Fibroblast of the conjunctiva (primary cell): ENCODE data around the gene USH1G.

Experiments
- DNase-seq: peaks from one replicate; pipeline ENCODE4 v3.0.0-alpha.2; 2010; ENCODE audit warnings: low read depth

Gene USH1G

DNA sequence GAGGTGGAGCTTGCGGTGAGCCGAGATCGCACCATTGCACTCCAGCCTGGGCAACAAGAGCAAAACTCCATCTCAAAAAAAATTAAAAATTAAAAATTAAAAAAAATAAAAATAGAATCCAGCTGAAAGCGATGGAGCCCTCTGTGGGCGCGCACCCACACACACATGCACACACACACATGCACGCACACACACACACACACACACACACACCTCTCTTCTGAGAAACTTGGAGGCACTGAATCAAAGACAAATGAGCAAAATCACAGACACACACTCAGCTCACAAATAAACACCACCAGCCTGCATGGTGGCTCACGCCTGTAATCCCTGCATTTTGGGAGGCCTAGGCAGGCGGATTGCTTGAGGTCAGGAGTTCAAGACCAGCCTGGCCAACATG, 20.0 kb downstream of the USH1G start:
- no peak for DNase-seq

DNA sequence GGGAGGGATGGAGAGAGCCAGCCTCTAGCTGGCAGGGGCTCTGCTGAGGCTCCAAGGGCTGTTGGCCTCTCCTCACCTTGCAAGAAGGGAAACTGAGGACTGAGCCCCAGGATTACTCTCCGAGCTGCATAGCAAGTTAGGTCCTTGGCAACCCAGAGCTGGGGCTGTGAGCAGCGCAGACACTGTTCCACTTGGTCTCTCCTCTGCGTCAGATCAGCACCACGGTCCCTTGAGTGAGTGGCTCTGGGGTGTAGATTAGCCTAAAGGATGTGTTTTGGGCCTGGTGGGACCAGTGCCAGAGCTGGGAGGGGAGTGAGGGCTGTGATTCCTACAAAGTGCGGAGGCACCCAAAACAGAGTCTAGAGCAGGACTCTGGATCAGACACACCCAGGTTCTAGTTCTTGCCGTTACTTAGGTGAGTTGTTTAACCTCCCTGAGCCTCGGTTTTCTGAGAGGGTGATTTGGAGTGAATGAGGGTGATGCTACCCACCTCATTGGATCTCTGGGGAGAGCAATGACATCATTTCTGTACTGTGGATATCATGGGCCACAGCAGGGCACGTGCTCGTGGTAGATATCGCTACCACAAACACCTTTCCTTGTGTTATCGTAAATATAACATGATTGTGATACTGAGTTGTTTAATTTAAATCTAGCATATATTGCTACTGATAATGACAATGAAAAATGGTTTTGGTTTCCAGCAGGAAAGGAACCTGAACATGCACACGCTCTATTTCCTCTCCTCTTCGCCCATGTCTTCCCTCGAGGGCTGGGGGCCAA, 21.5 kb downstream of the USH1G start:
- DNase-seq: no peak

DNA sequence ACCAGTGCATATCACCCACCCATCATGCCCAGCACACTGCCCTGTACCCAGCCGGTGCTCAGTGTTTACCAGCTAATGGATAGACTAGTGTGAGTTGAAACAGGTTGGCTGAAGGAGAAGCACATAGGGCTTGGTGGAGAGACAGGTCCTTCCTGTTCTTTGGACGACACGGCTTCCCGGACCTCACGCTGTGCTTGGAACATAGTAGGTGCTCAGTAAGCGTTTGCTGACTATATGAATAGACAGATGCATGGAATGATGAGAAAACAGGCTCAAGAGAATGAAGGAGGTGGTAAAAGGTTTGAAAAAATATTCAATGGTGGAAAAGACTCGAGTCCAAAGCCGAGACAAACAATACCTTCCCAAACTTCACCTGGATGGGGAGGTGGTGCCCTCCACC, 22.8 kb downstream of the USH1G start:
- DNase-seq: no peak

DNA sequence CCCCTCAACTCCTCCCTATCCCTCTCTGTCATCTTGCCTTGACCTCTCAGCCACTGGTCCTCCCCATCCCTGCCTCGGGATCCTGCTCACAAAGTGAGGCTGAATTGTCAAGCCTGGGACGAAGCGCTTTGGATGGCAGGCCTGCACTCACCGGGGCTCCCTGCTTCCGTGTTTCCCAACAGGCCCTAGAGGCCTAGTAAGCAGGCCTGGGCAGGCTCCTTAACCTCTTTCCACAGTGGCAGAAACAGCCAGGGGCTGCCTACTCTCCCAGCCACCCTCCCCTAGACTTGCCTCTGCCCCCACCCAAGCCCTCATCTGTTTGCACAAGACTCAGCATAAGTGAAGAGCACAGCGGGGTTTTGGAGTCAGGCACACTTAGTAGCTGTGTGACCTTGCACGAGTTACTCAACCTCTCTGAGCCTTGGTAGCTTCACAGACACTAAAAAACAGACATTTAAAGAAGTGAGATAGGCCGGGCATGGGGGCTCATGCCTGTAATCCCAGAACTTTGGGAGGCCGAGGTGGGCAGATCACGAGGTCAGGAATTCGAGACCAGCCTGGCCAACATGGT, 24.6 kb downstream of the USH1G start:
- DNase-seq: no peak

DNA sequence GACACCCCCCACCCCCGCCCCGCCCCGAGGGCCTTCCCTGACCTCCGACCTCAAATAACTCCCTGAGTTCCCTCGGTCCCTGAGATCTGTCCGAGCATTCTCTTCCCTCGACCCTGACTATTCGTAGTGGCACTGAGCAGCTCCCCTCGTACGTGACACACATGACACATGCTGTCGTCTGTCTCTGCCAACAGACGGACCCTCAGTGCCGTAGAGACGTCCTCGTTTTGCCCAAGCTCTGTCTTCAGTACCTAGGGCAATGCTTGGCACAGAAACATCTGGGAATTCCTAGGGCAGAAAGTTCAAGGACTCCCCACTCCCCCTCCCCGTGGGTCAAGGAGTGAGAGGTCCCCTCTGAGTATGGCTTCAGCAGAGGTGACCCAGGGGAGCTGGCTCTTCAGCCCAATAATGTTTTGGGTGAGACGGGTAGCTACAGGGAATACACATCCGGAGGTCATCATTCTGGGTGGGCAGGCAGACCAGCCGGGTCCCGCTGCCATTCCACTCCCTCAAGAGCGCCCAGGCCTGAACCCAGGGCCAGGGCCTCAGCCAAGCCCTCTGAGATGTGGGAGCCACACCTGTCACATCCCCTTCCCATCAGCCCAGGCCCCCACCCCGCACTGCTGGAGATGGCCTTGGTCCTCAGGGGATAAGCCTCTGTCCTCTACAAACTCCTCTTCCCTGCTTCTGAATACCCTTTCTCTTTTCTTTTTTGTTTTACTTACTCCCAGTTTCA, 29.0 kb downstream of the USH1G start:
- no peak for DNase-seq

DNA sequence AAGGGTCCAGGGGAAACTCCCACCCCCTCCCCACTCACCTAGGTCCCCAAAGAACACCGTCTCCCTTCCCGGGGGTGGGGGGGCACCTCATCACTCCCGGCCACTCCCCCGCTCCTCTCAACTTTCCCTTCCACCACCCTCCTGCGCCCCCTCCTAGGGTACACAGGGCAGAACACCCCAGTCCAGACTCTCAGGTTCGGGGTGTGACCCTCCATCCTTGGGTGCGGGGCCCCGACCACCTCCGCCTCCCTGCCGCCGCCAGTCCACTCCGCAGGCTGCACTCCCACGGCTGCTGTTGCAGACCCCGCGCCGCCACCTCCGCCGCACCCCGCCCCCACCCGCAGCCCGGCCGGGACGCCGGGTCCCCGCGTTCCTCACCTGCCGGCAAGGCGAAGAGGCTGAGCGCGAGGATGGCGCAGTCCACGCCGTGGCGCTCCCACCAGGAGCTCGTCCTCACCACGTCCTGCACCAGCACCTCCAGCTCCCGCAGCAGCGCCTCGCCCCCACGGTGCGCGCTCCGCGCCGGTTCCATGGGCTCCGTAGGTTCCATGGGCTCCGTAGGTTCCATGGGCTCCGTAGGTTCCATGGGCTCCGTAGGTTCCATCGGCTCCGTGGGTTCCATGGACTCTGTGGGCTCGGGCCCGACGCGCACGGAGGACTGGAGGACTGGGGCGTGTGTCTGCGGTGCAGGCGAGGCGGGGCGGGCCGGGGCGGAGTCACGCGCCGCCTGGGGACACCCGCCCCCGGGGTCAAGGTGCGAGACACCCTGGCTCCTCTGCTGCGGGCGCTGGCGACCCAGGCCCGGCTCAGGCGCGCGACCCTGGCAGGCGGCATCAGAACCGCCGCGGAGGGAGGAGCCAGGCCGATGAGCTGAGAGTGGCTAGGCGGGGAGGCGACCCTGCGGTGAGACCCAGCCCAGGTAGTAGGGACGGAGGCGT, 29.8 kb downstream of the USH1G start, which contains the start of gene FADS6:
TSS of gene FADS6 (minus strand) at position 660 of the 938 bp plus-strand sequence. CDS start at position 622, 38 bp downstream.
- DNase-seq: no peak

DNA sequence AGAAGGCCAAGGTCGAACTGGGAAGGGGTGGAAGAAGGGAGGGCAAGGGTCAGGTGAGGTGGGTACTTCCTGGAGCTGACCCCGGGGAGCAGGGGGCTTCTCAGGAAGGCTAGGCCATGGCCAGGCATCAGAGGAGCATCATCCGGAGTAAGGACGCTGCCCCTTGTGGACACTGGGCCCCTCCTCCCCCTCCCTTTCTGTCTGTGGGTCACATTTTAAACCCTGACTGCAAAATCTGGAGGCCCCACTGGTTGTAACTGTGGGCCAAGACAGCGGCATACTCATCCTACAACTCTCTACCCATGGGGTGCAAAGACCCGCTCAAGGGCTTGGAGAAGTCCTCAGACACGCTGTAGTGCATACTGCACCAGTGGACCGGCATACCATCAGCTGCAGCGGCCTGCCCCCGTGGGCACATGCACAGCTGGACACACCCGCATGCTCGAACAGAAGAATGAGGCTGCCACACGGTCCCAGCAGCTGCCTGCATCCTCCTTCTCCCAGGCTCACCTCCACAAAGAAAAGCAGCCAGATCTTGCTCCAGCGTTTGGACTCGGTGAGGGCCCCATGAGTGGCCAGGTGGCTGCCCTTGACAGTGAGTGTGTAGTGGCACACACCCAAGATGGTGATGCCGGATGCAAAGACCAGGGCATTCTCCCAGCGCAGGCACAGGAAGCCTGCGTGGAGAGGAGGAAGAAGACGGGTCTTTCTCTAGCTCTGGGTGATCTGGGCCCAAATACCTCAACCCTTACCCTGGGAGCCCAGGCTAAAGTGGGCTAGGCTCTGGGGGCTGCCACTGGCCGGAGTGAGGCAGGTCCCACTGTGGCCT, 30.8 kb downstream of the USH1G start:
- no peak for DNase-seq

DNA sequence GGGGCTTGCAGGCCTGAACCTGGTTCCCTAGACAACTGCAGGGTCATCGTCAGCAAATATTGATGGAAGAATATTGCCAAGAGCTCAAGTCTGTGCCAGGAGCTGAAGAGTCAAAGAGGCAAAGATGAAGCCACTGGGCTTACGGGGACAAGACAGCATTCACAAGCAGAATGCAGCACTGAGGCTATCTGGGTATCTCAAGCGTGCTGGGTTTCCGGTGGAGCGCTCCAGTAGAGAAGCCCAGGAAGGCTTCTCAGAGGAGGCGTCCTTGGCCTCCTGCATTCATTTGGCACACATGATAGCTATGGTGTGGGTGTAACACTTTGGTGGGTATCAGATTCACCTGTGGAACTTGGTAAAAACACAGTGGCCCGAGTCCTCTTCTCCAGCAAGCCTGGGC, 32.5 kb downstream of the USH1G start:
- DNase-seq: no peak

DNA sequence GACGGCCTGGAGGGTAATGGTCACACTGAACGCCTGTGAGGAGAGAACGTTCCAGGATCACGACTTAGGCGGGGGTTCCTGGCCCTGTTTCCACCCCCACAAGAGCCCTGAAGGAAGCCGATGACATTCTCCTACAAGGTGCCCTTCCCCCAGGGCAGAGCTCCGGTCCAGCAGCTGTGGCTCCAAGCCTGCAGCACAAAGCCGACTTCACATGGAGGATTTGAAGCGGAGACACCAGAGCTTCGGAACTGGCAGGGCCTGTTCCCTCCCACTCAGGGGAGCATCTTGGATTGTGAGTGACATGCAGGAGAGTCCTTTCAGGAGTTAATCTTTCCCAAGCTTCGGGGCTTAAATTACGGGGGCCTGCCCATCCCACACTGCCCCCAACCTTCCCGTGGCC, 34.6 kb downstream of the USH1G start:
- no peak for DNase-seq

DNA sequence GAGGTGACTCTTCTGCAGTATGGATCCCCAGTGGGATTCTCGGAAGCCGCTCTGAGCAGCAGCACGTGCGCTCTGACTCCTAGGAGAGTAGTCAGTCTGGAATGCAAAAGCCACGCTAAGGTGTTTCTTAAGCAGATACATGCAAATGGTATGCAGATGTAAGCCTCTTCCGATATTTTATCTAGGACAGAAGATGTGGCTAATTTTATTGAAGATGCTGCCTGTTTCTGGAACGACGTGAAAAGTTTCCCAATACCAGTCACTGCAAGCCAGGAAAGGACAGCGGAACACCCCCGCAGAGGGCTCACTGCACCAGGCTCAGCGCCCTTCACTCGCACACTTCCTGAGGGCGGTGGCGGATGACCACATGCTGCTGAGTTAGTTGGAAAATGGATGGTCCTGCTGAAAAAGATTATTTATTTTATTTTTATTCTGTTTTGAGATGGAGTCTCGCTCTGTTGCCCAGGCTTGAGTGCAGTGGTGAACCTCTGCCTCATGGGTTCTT, 39.8 kb downstream of the USH1G start:
- DNase-seq: no peak

DNA sequence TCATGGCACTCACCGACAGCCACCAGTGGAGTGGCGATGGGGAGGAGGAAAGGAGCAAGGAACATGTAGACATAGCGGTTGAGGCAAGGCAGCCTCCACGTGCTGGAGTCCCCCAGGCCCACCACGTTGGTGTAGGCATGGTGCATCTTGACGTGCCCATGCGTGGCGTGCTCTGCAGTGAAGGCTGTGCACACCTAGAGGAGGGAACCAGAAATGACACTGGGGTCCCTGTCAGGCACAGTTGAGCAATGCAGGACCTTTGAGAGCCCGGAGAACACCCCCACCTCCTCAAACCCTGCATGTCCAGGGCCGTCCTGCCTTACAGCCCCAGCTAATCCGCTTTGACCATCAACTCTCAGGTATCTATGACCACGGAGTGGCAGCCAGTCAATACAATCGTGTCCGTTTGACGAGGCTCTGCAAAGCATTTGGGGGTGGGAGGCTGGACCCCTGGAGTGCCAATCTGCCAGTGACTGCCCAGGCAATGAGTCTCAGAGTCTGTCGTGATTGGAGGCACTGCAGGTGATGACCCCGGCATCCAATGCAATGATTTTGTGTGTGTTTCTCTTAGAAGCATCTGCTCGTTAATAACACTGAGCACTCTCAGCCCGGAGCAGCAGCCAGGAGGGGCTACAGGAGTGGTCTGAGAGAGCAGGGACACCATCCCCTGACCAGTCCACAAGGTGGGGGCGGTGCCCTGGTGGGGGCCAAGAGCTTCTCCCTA, 40.4 kb downstream of the USH1G start:
- DNase-seq: no peak

DNA sequence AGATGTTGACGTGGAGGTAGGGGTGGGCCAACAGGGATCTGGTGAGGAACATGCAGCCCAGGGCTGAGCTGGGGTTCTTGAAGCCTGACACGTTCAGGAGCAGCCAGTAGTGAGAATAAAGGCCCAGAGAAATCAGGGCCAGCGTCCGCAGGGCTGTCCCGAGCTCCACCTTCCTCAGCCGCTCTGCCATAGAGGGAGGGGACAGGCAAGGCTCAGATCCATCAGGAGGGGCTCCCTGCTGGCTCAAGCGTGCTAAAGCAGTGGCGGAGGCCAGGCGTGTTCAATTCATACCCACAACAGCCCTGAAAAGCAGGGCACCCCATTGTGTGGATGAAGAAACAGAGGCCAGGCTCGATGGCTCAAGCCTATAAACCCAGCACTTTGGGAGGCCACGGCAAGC, 42.0 kb downstream of the USH1G start:
- no peak for DNase-seq

DNA sequence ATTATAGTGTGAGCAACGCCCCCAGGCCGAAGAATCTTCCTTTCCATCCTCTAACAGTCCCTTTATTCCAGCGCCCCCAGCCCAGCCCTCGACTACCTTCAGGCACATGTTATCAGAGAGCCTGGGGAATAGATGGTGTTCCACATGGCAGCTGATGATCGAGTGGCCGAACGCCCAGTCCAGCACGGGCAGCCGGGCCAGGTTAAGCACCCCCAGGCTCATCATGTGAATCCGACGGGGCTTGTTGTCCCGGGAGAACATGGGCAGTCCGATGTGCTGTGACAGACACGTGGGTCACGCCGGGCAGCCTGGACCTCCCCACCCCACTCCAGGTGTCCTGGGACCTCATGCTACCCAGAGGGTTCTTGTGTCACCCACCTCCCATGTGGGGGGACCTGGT, 43.7 kb downstream of the USH1G start:
- DNase-seq: no peak

DNA sequence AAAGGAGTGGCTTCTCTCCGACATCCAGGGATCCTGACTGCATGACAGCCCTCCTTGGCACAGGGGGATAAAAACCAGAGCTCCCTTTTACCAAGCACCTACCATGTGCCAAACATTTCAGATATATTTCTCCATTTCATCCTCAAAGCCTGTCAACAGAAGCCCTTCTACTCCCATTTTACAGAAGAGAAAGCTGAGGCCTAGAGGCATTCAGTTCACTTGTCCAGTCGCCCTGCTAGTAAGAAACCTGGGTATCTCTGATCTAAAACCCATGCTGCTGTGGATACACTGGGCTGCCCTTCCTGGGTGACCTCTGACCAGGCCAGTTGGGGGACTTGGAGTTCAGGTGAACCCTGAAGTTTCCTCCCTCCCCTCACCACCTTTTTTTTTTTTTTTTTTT, 44.4 kb downstream of the USH1G start:
- no peak for DNase-seq

DNA sequence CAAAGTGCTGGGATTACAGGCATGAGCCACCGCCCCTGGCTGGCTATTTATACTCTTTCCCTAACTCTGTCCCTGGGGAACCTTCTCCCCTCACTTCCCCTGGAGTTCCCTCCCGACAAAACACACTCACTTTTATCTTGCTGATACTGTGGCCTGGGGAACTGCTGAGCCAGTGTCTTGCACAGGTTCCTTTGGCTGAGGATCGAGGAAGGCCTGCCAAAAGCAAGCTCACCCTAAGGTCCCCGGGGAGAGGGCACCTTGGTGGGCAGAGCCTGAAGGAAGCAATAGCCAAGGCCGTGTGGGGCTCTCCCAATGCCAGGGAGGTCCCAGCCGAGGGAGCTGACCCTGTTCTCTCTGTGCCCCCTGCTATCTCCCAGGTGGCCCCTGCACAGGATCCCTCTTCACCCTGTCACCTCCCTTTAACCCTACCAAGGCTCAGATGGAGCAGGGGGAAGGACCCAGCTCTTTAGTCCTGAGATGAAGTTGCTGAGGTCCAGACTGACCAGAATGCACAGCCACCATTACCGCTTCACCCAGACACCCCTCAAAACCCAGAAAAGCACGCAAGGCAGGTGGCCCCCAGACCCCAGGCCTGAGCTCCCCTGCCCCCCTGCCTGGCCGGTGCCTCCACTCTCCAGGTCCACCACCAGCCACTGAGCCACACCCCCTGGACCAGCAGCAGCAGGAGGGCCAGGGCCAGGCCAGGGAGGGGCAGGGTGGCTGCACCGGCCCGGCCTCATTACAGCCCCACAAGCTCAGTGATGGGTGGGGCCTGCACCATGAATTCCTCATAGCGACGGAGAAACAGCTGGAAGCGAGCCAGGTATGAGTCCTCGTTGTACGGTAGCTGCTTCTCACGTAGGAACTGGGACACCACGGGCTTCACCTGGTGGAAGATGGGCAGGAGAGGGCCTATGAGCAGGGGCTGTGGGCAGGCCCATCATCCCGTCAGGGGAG, 45.2 kb downstream of the USH1G start:
- DNase-seq: no peak

DNA sequence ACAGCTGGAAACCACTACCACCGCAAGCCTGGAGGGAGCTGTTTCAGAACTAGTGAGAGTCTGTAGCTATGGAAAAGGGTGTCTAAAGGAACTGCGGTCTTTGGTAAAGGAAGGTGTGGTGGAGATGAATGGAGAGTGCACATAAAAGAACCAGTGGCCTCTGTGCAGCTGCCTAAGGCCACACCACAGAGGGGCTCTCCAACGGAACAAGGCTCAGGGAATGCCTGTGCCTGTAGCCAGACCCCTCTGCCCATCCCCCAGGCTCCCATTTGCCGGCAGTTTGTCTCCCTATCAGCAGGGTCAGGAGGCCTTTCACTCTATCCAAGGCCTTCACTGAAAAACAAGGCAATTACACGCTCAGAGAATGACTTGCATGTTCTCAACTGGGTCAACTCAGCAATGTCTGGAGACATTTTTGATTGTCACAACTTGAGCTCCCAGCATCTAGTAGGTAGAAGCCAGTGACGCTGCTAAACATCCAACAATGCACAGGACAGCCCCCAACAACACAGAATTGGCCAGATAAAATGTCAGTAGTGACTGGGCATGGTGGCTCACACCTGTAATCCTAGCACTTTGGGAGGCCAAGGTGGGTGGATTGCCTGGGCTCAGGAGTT, 47.0 kb downstream of the USH1G start:
- DNase-seq: no peak

DNA sequence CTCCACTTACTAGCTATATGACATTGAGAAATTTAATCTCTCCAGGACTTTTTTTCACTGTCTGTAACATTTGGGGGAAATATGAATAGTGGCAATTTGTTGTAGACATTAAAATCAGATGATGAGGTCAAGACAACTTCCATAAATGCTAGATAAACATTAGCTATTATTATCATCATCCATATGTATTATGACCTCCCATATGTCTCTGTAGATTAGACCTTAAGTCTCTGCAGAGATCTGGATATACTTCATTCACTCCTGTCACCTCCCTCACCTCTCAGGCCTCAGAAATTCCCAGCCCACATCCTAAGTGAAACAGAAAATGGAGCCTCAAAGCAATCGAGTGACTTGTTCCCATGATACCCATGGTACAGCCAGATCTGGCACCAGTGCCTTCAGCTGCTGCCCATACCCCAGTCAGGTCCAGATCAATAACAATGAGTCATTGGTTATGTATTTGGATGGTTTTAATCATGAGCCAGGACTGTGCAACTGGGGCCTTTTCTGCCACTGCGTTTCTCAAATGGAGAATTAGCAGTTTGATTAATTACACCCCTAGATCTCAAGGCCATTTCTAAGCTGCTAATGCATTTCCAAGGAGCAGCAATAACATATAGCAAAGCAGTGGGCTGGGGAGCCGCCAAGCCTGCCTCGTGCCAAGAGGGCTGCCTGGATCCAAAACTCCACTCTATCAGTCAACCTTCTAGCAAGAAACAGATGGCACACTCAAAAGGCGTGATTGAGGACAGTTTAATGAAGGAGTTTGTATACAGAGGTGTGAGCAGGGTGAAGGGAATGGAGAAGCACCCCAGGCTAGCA, 47.7 kb downstream of the USH1G start:
- DNase-seq: no peak

DNA sequence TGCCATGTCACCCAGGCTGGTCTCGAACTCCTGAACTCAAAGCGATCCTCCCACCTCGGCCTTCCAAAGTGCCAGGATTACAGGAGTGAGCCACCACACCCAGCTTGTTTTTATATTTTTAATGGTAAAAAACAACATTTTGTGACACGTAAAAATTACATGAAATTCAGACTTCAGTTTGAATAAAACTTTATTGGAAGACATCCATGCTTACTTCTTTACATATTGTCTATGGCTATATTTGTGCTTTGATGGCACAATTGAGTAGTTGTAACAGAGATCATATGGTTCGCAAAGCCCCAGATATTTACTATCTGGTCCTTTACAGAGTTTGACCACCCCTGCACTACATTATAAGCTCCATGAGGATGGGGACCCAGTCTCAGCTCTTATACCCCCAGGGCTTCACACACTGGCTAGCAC, 48.4 kb downstream of the USH1G start:
- no peak for DNase-seq
